ENCODE measurements around the gene PEA15. TPM values are rescaled to one million over a fixed set of nuclear protein-coding genes. Genes with fewer than 3 reads are reported as not detected.

PEA15 gene
- total RNA-seq, 1 donor from 2014 or later, result 39.1 TPM

DNA sequence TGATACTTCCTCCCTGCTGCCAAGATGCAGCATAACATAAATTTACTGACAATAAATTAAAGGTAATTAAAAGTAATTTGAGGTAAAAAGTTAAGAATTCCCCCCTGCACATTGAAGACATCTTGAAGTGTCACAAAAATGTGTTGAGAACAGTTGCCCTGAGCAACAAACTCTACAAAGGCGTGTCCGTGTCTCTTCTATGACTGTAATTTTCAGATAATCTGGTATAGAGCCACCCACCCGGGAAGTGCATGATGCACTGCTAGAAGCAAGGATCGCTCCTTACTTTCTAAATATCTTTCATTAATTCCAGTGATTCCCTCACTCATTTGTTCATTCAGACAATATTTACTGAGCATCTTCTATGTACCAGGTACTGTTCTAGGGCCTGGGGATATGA, 25.8 kb upstream of the PEA15 start:
- no peak for DNase-seq (ENCODE audit: low spot score)
- no peak for TF ChIP-seq EZH2phosphoT487 (IDR thresholded peaks at IDR 0.05)
- TF ChIP-seq EZH2 (IDR thresholded peaks at IDR 0.05), result no peak
- TF ChIP-seq, protein P1, sequence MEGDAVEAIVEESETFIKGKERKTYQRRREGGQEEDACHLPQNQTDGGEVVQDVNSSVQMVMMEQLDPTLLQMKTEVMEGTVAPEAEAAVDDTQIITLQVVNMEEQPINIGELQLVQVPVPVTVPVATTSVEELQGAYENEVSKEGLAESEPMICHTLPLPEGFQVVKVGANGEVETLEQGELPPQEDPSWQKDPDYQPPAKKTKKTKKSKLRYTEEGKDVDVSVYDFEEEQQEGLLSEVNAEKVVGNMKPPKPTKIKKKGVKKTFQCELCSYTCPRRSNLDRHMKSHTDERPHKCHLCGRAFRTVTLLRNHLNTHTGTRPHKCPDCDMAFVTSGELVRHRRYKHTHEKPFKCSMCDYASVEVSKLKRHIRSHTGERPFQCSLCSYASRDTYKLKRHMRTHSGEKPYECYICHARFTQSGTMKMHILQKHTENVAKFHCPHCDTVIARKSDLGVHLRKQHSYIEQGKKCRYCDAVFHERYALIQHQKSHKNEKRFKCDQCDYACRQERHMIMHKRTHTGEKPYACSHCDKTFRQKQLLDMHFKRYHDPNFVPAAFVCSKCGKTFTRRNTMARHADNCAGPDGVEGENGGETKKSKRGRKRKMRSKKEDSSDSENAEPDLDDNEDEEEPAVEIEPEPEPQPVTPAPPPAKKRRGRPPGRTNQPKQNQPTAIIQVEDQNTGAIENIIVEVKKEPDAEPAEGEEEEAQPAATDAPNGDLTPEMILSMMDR (IDR thresholded peaks at IDR 0.05), result no peak
- no peak overlapping the region for H3K4me3 ChIP-seq
- no peak overlapping the region for H3K9ac ChIP-seq
- H3K36me3 ChIP-seq, result no peaks in the 10 kb centered on the region
- H3K27me3 ChIP-seq, result no peaks in the 10 kb centered on the region
- H3K36me3 Mint-ChIP-seq, result peaks cover 7% of the 10 kb centered on the region
- H3K79me2 ChIP-seq (ENCODE audit: low read depth), result no peaks in the 10 kb centered on the region
- H3K9me3 ChIP-seq (ENCODE audit: low read depth), result no peaks in the 10 kb centered on the region
- no peaks in the 10 kb centered on the region for H4K20me1 ChIP-seq (ENCODE audit: low read depth)
- H3K4me2 ChIP-seq, result no peak overlapping the region
- H3F3A ChIP-seq (ENCODE audit: low read depth), result peaks cover 19% of the 10 kb centered on the region
- no peak overlapping the region for H3K27ac ChIP-seq
- H3K27me3 Mint-ChIP-seq (ENCODE audit: insufficient read depth, low read depth), result peaks cover 6% of the 10 kb centered on the region
- no peak overlapping the region for H3K27ac Mint-ChIP-seq
- H3K4me1 Mint-ChIP-seq, result peaks cover 27% of the 10 kb centered on the region
- H3K9me3 Mint-ChIP-seq, result peaks cover 24% of the 10 kb centered on the region
- H2AFZ ChIP-seq (replicated peaks), result no peak overlapping the region
- H3K4me1 ChIP-seq, result peaks cover 16% of the 10 kb centered on the region
- H3K4me3 Mint-ChIP-seq, result no peak overlapping the region

DNA sequence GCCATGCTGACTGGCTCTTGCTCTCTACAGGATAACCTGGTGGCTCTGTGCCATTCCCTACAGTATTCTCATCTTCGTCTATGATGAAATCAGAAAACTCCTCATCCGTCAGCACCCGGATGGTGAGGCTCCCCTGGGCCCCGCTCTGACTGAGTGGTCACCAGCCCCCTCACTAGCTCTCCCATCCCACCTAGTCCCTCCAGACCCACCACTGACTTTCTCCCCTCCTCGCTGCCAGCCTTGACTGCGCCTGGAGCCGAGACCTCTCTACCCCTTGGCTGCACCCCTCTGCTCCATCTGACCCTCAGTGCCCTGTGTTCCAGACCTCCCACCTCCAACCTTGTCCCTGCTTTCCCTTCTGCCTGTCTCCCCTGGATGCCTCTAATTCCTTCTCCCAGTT, 18.9 kb upstream of the PEA15 start:
- Histone ChIP-seq H3K4me1 (peaks cover 12% of the 10 kb centered on the region), H3K36me3 (no peaks in the 10 kb centered on the region), H3K9me3 (ENCODE audit: low read depth) (no peaks in the 10 kb centered on the region), H2AFZ (replicated peaks) (no peak overlapping the region), H3K79me2 (ENCODE audit: low read depth) (no peaks in the 10 kb centered on the region), H4K20me1 (ENCODE audit: low read depth) (no peaks in the 10 kb centered on the region), H3K9ac (no peak overlapping the region), H3K27ac (no peak overlapping the region), H3K27me3 (no peaks in the 10 kb centered on the region), H3K4me3 (no peak overlapping the region), H3K4me2 (no peak overlapping the region), H3F3A (ENCODE audit: low read depth) (no peaks in the 10 kb centered on the region)
- H3K36me3 Mint-ChIP-seq, result peaks cover 4% of the 10 kb centered on the region
- peak overlapping the region; percentile 4 for H3K27ac Mint-ChIP-seq
- no peak for DNase-seq (ENCODE audit: low spot score)
- H3K9me3 Mint-ChIP-seq, result peaks cover 2% of the 10 kb centered on the region
- H3K27me3 Mint-ChIP-seq (ENCODE audit: insufficient read depth, low read depth), result peaks cover 11% of the 10 kb centered on the region
- H3K4me1 Mint-ChIP-seq, result peaks cover 31% of the 10 kb centered on the region
- no peak for TF ChIP-seq EZH2 (IDR thresholded peaks at IDR 0.05)
- TF ChIP-seq, protein P1 (IDR thresholded peaks at IDR 0.05), result no peak
- no peak for TF ChIP-seq EZH2phosphoT487 (IDR thresholded peaks at IDR 0.05)
- H3K4me3 Mint-ChIP-seq, result peak overlapping the region; percentile 16

DNA sequence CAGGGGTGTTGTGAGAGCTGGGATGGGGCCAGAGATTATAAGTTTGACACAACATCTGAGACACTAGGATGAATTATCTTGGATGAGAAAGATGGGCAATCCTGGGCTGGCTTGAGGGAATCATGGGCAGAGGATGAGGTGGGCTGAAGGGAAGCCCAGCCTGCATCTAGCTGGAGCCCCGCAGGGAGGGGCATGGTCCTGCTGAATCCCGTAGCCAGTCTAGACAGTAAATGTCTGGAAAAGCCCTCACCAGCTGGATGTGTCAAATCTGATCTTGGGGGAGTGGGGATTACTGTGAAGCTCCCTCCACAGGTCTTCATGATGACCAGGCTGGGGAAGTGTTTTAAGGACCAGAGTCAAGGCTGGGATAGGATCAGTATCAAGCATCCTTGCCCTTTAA, 18.5 kb upstream of the PEA15 start:
- Histone ChIP-seq H3K4me2 (no peak overlapping the region), H3K9me3 (ENCODE audit: low read depth) (no peaks in the 10 kb centered on the region), H4K20me1 (ENCODE audit: low read depth) (no peaks in the 10 kb centered on the region), H3K27ac (no peak overlapping the region), H3K27me3 (no peaks in the 10 kb centered on the region), H3K4me3 (no peak overlapping the region), H3K79me2 (ENCODE audit: low read depth) (no peaks in the 10 kb centered on the region), H2AFZ (replicated peaks) (no peak overlapping the region), H3F3A (ENCODE audit: low read depth) (no peaks in the 10 kb centered on the region), H3K9ac (no peak overlapping the region), H3K36me3 (no peaks in the 10 kb centered on the region), H3K4me1 (peaks cover 12% of the 10 kb centered on the region)
- Mint-ChIP-seq H3K4me1 (peaks cover 34% of the 10 kb centered on the region), H3K36me3 (peaks cover 4% of the 10 kb centered on the region), H3K4me3 (no peak overlapping the region), H3K27ac (peak overlapping the region; percentile 26), H3K9me3 (peaks cover 2% of the 10 kb centered on the region), H3K27me3 (ENCODE audit: insufficient read depth, low read depth) (peaks cover 11% of the 10 kb centered on the region)
- no peak for TF ChIP-seq EZH2phosphoT487 (IDR thresholded peaks at IDR 0.05)
- TF ChIP-seq EZH2 (IDR thresholded peaks at IDR 0.05), result no peak
- TF ChIP-seq, protein P1 (IDR thresholded peaks at IDR 0.05), result no peak
- DNase-seq (ENCODE audit: low spot score), result no peak
